Endodermal cell (in vitro differentiated cells): ENCODE data around the gene PDGFRB. TPM values are rescaled to one million over a fixed set of nuclear protein-coding genes. Genes with fewer than 3 reads are reported as not detected.
A peak's percentile ranks its signal among the peaks of the same experiment; 100 is the strongest.

Experiments used
- DNase-seq: peaks from one replicate; pipeline ENCODE4 v3.0.0-alpha.2; 2017
- H3K27ac ChIP-seq: 2 replicates; pipeline ENCODE4 v1.5.1; 2013; ENCODE audit warnings: mild to moderate bottlenecking, low read depth, low read length, moderate library complexity
- H3K27me3 ChIP-seq: 2 replicates; pipeline ENCODE4 v1.6.1; 2013; ENCODE audit warnings: mild to moderate bottlenecking, low read length, moderate library complexity; ENCODE audit not compliant: insufficient read depth, control insufficient read depth, poor library complexity, severe bottlenecking
- H3K36me3 ChIP-seq: 2 replicates; pipeline ENCODE4 v1.7.0; 2013; ENCODE audit warnings: mild to moderate bottlenecking, low read length, moderate library complexity; ENCODE audit not compliant: control insufficient read depth, insufficient read depth
- H3K4me1 ChIP-seq: one replicate; pipeline ENCODE4 v1.7.0; 2013; ENCODE audit warnings: low read length; ENCODE audit not compliant: control insufficient read depth, insufficient read depth
- H3K4me3 ChIP-seq: 2 replicates; pipeline ENCODE4 v1.5.1; 2013; ENCODE audit warnings: mild to moderate bottlenecking, low read length, moderate library complexity
- H3K9ac ChIP-seq: 2 replicates; pipeline ENCODE4 v1.6.1; 2013; ENCODE audit warnings: mild to moderate bottlenecking, low read length, moderate library complexity; ENCODE audit not compliant: poor library complexity, severe bottlenecking; ENCODE audit errors: extremely low read depth
- H3K9me3 ChIP-seq: 2 replicates; pipeline ENCODE4 v1.6.1; 2013; ENCODE audit warnings: mild to moderate bottlenecking, low read length, moderate library complexity; ENCODE audit not compliant: control insufficient read depth
- H3K27ac Mint-ChIP-seq: 2 replicates; pipeline ENCODE4 v1.8.0; 2020; ENCODE audit warnings: mixed read lengths
- H3K27me3 Mint-ChIP-seq: 2 replicates; pipeline ENCODE4 v1.8.0; 2021; ENCODE audit warnings: mild to moderate bottlenecking, mixed read lengths; ENCODE audit not compliant: insufficient read depth
- H3K36me3 Mint-ChIP-seq: 2 replicates; pipeline ENCODE4 v1.8.0; 2020; ENCODE audit warnings: low read depth, mixed read lengths
- H3K4me1 Mint-ChIP-seq: 2 replicates; pipeline ENCODE4 v1.8.0; 2020; ENCODE audit warnings: mixed read lengths
- H3K4me3 Mint-ChIP-seq: 2 replicates; pipeline ENCODE4 v1.8.0; 2020; ENCODE audit warnings: mild to moderate bottlenecking, moderate library complexity, mixed read lengths
- H3K9me3 Mint-ChIP-seq: 2 replicates; pipeline ENCODE4 v1.8.0; 2020; ENCODE audit warnings: mild to moderate bottlenecking, mixed read lengths
- CTCF ChIP-seq: fragments of 200-600 bp; sonication (generic); conservative IDR thresholded peaks from 2 replicates; pipeline ENCODE4 v1.5.0; 2021; ENCODE audit warnings: antibody characterized with exemption, mild to moderate bottlenecking
- WGBS, 2 experiments: methylation state at CpG; one replicate each; pipeline versions ENCODE4 v1.1.5 to v1.1.7; 2013; ENCODE audit warnings: missing lambda C conversion rate in 2 of 2, mixed read lengths in 1 of 2; ENCODE audit not compliant: insufficient coverage in 1 of 2, insufficient read length in 1 of 2; 5-methylcytosine and 5-hydroxymethylcytosine counted together
- total RNA-seq, 2 donors: library from RNA; stranded (reverse); fragmentation: NEBNext Ultra II Directional in 1 of 2; extraction: Animal tissue kit (Norgen Biotek cat#: 25700) in 1 of 2; gene quantifications; 2 replicates in 1 of 2; 3 replicates in 1 of 2; pipeline ENCODE4 v1.2.1, GENCODE V29; 2021

The PDGFRB gene
- total RNA-seq, 2 donors from 2014 or later: 4.1 to 6.5 TPM

GRCh38 chr5:150153957-150154617, 1.6 kb downstream of the PDGFRB start:
- no peaks in the 10 kb centered on the region for H3K27me3 ChIP-seq
- H3K36me3 ChIP-seq: no peaks in the 10 kb centered on the region
- Mint-ChIP-seq H3K27me3 (peaks cover 35% of the 10 kb centered on the region), H3K36me3 (no peaks in the 10 kb centered on the region), H3K4me1 (peaks cover 25% of the 10 kb centered on the region), H3K4me3 (peak overlapping the region; percentile 43), H3K9me3 (no peaks in the 10 kb centered on the region), H3K27ac (no peak overlapping the region)
- H3K9me3 ChIP-seq: no peaks in the 10 kb centered on the region
- H3K4me1 ChIP-seq: peaks cover 5% of the 10 kb centered on the region
- H3K27ac ChIP-seq: no peak overlapping the region
- no peak overlapping the region for H3K9ac ChIP-seq
- no peak overlapping the region for H3K4me3 ChIP-seq
- TF ChIP-seq CTCF: no peak
- peak; percentile 72 for DNase-seq
- WGBS, 2 experiments: 84 to 90% methylated on average over 6 to 9 of the region's 9 CpGs

GRCh38 chr5:150153483-150153882, 2.2 kb downstream of the PDGFRB start:
- Histone ChIP-seq H3K36me3 (no peaks in the 10 kb centered on the region), H3K27me3 (no peaks in the 10 kb centered on the region), H3K9ac (no peak overlapping the region), H3K9me3 (no peaks in the 10 kb centered on the region), H3K4me3 (no peak overlapping the region), H3K27ac (no peak overlapping the region), H3K4me1 (peaks cover 5% of the 10 kb centered on the region)
- peak; percentile 53 for DNase-seq
- peaks cover 37% of the 10 kb centered on the region for H3K27me3 Mint-ChIP-seq
- 79 to 88% methylated on average over 2 of the region's 2 CpGs for WGBS, 2 experiments
- no peak overlapping the region for H3K4me3 Mint-ChIP-seq
- H3K4me1 Mint-ChIP-seq: peaks cover 25% of the 10 kb centered on the region
- H3K36me3 Mint-ChIP-seq: no peaks in the 10 kb centered on the region
- H3K9me3 Mint-ChIP-seq: no peaks in the 10 kb centered on the region
- H3K27ac Mint-ChIP-seq: no peak overlapping the region
- TF ChIP-seq CTCF: no peak

GRCh38 chr5:150152636-150153462, 2.8 kb downstream of the PDGFRB start:
- Mint-ChIP-seq H3K27me3 (peaks cover 37% of the 10 kb centered on the region), H3K36me3 (no peaks in the 10 kb centered on the region), H3K4me3 (no peak overlapping the region), H3K4me1 (peaks cover 25% of the 10 kb centered on the region), H3K9me3 (no peaks in the 10 kb centered on the region), H3K27ac (no peak overlapping the region)
- no peaks in the 10 kb centered on the region for H3K9me3 ChIP-seq
- no peaks in the 10 kb centered on the region for H3K27me3 ChIP-seq
- H3K36me3 ChIP-seq: no peaks in the 10 kb centered on the region
- H3K27ac ChIP-seq: no peak overlapping the region
- 77 to 81% methylated on average over 8 to 12 of the region's 12 CpGs for WGBS, 2 experiments
- H3K4me3 ChIP-seq: no peak overlapping the region
- H3K9ac ChIP-seq: no peak overlapping the region
- DNase-seq: peak; percentile 66
- no peak for TF ChIP-seq CTCF
- peaks cover 5% of the 10 kb centered on the region for H3K4me1 ChIP-seq
